GM23338 (cell line): ENCODE results near the gene CHCHD6.

Source experiments
- CREB1 ChIP-seq: fragments of 250-450 bp; sonication (Bioruptor Pico); IDR thresholded peaks from 2 replicates; pipeline ENCODE4 v1.5.0; 2020; ENCODE audit warnings: low read depth, mild to moderate bottlenecking, moderate library complexity
- EZH2 ChIP-seq: fragments of 200-600 bp; sonication (generic); IDR thresholded peaks from one replicate; pipeline ENCODE4 v1.8.0; 2017; ENCODE audit warnings: antibody characterized with exemption, mild to moderate bottlenecking, low read depth; ENCODE audit not compliant: unreplicated experiment
- EZH2phosphoT487 ChIP-seq: fragments of 200-600 bp; sonication (generic); IDR thresholded peaks from one replicate; pipeline ENCODE4 v1.8.1; 2018; ENCODE audit warnings: antibody characterized with exemption; ENCODE audit not compliant: unreplicated experiment
- JUNB ChIP-seq: IDR thresholded peaks from one replicate; pipeline ENCODE4 v1.6.1; 2016; ENCODE audit warnings: antibody characterized with exemption; ENCODE audit not compliant: unreplicated experiment
- POLR2AphosphoS5 ChIP-seq: IDR thresholded peaks from 2 replicates; pipeline ENCODE4 v1.6.1; 2016; ENCODE audit warnings: antibody characterized with exemption, low read depth
- ZNF331 ChIP-seq: fragments of 250-450 bp; sonication (Bioruptor Pico); IDR thresholded peaks from 2 replicates; pipeline ENCODE4 v1.5.0; 2020; ENCODE audit warnings: low read depth, mild to moderate bottlenecking, moderate library complexity
- TF ChIP-seq, protein P1 (sequence below), 2 experiments: fragments of 200-600 bp in 1 of 2; sonication (generic) in 1 of 2; conservative IDR thresholded peaks; 2 replicates each; pipeline versions ENCODE4 v1.5.1 to v1.6.1; 2016 to 2017; ENCODE audit warnings: antibody characterized with exemption in 2 of 2, low read depth in 2 of 2, mild to moderate bottlenecking in 2 of 2, moderate library complexity in 1 of 2
- TF ChIP-seq, protein P2 (sequence below): fragments of 250-450 bp; sonication (Bioruptor Pico); IDR thresholded peaks from 2 replicates; pipeline ENCODE4 v1.5.0; 2020; ENCODE audit warnings: mild to moderate bottlenecking, moderate library complexity
- TF ChIP-seq, protein P3 (sequence below): IDR thresholded peaks from one replicate; pipeline ENCODE4 v1.6.1; 2018; ENCODE audit warnings: antibody characterized with exemption; ENCODE audit not compliant: unreplicated experiment
- TF ChIP-seq, protein P4 (sequence below): IDR thresholded peaks from 2 replicates; pipeline ENCODE4 v1.6.1; 2016; ENCODE audit warnings: antibody characterized with exemption

DNA sequence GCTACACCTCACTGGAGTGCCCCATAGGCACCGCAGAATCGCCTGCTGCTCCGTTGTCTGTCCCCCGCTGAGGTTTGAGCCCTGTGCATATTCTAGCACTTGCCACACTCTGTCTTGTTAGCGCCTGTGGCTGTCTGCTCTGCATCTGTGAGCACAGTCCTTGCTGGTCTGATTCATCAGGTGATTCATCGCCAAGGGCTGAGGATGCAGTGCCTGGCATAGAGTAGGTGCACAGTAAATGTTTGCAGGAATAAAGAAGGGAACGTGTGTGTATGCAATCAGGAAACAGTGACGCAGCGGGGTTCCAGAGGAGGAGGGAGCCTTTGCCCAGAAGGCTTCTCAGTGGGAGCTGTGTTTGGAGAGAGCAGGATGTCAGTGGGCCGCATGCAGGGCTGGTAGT, 154.8 kb downstream of the CHCHD6 start:
- TF ChIP-seq, protein P1, sequence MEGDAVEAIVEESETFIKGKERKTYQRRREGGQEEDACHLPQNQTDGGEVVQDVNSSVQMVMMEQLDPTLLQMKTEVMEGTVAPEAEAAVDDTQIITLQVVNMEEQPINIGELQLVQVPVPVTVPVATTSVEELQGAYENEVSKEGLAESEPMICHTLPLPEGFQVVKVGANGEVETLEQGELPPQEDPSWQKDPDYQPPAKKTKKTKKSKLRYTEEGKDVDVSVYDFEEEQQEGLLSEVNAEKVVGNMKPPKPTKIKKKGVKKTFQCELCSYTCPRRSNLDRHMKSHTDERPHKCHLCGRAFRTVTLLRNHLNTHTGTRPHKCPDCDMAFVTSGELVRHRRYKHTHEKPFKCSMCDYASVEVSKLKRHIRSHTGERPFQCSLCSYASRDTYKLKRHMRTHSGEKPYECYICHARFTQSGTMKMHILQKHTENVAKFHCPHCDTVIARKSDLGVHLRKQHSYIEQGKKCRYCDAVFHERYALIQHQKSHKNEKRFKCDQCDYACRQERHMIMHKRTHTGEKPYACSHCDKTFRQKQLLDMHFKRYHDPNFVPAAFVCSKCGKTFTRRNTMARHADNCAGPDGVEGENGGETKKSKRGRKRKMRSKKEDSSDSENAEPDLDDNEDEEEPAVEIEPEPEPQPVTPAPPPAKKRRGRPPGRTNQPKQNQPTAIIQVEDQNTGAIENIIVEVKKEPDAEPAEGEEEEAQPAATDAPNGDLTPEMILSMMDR (conservative IDR thresholded peaks at IDR 0.05; ENCODE audit: low read depth in 2 of 2): no peak
- TF ChIP-seq POLR2AphosphoS5: no peak
- TF ChIP-seq, protein P2, sequence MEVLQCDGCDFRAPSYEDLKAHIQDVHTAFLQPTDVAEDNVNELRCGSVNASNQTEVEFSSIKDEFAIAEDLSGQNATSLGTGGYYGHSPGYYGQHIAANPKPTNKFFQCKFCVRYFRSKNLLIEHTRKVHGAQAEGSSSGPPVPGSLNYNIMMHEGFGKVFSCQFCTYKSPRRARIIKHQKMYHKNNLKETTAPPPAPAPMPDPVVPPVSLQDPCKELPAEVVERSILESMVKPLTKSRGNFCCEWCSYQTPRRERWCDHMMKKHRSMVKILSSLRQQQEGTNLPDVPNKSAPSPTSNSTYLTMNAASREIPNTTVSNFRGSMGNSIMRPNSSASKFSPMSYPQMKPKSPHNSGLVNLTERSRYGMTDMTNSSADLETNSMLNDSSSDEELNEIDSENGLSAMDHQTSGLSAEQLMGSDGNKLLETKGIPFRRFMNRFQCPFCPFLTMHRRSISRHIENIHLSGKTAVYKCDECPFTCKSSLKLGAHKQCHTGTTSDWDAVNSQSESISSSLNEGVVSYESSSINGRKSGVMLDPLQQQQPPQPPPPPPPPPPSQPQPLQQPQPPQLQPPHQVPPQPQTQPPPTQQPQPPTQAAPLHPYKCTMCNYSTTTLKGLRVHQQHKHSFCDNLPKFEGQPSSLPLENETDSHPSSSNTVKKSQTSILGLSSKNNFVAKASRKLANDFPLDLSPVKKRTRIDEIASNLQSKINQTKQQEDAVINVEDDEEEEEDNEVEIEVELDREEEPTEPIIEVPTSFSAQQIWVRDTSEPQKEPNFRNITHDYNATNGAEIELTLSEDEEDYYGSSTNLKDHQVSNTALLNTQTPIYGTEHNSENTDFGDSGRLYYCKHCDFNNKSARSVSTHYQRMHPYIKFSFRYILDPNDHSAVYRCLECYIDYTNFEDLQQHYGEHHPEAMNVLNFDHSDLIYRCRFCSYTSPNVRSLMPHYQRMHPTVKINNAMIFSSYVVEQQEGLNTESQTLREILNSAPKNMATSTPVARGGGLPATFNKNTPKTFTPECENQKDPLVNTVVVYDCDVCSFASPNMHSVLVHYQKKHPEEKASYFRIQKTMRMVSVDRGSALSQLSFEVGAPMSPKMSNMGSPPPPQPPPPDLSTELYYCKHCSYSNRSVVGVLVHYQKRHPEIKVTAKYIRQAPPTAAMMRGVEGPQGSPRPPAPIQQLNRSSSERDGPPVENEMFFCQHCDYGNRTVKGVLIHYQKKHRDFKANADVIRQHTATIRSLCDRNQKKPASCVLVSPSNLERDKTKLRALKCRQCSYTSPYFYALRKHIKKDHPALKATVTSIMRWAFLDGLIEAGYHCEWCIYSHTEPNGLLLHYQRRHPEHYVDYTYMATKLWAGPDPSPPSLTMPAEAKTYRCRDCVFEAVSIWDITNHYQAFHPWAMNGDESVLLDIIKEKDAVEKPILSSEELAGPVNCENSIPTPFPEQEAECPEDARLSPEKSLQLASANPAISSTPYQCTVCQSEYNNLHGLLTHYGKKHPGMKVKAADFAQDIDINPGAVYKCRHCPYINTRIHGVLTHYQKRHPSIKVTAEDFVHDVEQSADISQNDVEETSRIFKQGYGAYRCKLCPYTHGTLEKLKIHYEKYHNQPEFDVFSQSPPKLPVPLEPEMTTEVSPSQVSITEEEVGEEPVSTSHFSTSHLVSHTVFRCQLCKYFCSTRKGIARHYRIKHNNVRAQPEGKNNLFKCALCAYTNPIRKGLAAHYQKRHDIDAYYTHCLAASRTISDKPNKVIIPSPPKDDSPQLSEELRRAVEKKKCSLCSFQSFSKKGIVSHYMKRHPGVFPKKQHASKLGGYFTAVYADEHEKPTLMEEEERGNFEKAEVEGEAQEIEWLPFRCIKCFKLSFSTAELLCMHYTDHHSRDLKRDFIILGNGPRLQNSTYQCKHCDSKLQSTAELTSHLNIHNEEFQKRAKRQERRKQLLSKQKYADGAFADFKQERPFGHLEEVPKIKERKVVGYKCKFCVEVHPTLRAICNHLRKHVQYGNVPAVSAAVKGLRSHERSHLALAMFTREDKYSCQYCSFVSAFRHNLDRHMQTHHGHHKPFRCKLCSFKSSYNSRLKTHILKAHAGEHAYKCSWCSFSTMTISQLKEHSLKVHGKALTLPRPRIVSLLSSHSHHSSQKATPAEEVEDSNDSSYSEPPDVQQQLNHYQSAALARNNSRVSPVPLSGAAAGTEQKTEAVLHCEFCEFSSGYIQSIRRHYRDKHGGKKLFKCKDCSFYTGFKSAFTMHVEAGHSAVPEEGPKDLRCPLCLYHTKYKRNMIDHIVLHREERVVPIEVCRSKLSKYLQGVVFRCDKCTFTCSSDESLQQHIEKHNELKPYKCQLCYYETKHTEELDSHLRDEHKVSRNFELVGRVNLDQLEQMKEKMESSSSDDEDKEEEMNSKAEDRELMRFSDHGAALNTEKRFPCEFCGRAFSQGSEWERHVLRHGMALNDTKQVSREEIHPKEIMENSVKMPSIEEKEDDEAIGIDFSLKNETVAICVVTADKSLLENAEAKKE (CRISPR knock-in tag): no peak
- TF ChIP-seq, protein P3, sequence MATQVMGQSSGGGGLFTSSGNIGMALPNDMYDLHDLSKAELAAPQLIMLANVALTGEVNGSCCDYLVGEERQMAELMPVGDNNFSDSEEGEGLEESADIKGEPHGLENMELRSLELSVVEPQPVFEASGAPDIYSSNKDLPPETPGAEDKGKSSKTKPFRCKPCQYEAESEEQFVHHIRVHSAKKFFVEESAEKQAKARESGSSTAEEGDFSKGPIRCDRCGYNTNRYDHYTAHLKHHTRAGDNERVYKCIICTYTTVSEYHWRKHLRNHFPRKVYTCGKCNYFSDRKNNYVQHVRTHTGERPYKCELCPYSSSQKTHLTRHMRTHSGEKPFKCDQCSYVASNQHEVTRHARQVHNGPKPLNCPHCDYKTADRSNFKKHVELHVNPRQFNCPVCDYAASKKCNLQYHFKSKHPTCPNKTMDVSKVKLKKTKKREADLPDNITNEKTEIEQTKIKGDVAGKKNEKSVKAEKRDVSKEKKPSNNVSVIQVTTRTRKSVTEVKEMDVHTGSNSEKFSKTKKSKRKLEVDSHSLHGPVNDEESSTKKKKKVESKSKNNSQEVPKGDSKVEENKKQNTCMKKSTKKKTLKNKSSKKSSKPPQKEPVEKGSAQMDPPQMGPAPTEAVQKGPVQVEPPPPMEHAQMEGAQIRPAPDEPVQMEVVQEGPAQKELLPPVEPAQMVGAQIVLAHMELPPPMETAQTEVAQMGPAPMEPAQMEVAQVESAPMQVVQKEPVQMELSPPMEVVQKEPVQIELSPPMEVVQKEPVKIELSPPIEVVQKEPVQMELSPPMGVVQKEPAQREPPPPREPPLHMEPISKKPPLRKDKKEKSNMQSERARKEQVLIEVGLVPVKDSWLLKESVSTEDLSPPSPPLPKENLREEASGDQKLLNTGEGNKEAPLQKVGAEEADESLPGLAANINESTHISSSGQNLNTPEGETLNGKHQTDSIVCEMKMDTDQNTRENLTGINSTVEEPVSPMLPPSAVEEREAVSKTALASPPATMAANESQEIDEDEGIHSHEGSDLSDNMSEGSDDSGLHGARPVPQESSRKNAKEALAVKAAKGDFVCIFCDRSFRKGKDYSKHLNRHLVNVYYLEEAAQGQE: no peak
- no peak for TF ChIP-seq EZH2
- TF ChIP-seq EZH2phosphoT487: no peak
- TF ChIP-seq, protein P4, sequence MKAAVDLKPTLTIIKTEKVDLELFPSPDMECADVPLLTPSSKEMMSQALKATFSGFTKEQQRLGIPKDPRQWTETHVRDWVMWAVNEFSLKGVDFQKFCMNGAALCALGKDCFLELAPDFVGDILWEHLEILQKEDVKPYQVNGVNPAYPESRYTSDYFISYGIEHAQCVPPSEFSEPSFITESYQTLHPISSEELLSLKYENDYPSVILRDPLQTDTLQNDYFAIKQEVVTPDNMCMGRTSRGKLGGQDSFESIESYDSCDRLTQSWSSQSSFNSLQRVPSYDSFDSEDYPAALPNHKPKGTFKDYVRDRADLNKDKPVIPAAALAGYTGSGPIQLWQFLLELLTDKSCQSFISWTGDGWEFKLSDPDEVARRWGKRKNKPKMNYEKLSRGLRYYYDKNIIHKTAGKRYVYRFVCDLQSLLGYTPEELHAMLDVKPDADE: no peak
- TF ChIP-seq CREB1 (CRISPR knock-in tag): no peak
- TF ChIP-seq ZNF331 (CRISPR knock-in tag): no peak
- TF ChIP-seq JUNB: no peak
